Measurements from ENCODE around the gene F10.

The F10 gene

GRCh38 chr13:113112893-113113845 is 9.4 kb upstream of the F10 start:
- H3K27me3 ChIP-seq (ENCODE audit: insufficient read depth, low read length): peaks cover 21% of the 10 kb centered on the region
- no peaks in the 10 kb centered on the region for H3K79me2 ChIP-seq (ENCODE audit: control insufficient read depth, insufficient read depth, low read length, unreplicated experiment)
- no peak overlapping the region for H3K27ac ChIP-seq (ENCODE audit: low read depth, low read length)
- H2AFZ ChIP-seq (ENCODE audit: low read length, unreplicated experiment): no peak overlapping the region
- H3K4me1 ChIP-seq (ENCODE audit: control insufficient read depth, insufficient read depth, low read length, unreplicated experiment): peaks cover 4% of the 10 kb centered on the region
- H3K36me3 ChIP-seq (ENCODE audit: insufficient read depth, low read length): no peaks in the 10 kb centered on the region
- H3K4me3 ChIP-seq (ENCODE audit: low read depth, low read length): no peak overlapping the region

GRCh38 chr13:113113846-113114271 is 8.7 kb upstream of the F10 start:
- no peaks in the 10 kb centered on the region for H3K36me3 ChIP-seq (ENCODE audit: insufficient read depth, low read length)
- H3K4me3 ChIP-seq (ENCODE audit: low read depth, low read length): no peak overlapping the region
- no peak overlapping the region for H2AFZ ChIP-seq (ENCODE audit: low read length, unreplicated experiment)
- H3K27ac ChIP-seq (ENCODE audit: low read depth, low read length): no peak overlapping the region
- no peaks in the 10 kb centered on the region for H3K79me2 ChIP-seq (ENCODE audit: control insufficient read depth, insufficient read depth, low read length, unreplicated experiment)
- H3K27me3 ChIP-seq (ENCODE audit: insufficient read depth, low read length): peaks cover 21% of the 10 kb centered on the region
- H3K4me1 ChIP-seq (ENCODE audit: control insufficient read depth, insufficient read depth, low read length, unreplicated experiment): peaks cover 4% of the 10 kb centered on the region

GRCh38 chr13:113114511-113115362 is 7.9 kb upstream of the F10 start:
- H3K36me3 ChIP-seq (ENCODE audit: insufficient read depth, low read length): no peaks in the 10 kb centered on the region
- H3K4me1 ChIP-seq (ENCODE audit: control insufficient read depth, insufficient read depth, low read length, unreplicated experiment): peaks cover 4% of the 10 kb centered on the region
- no peak overlapping the region for H3K27ac ChIP-seq (ENCODE audit: low read depth, low read length)
- H3K79me2 ChIP-seq (ENCODE audit: control insufficient read depth, insufficient read depth, low read length, unreplicated experiment): no peaks in the 10 kb centered on the region
- peaks cover 14% of the 10 kb centered on the region; the same call in 1 of the 2 replicates for H3K27me3 ChIP-seq (ENCODE audit: insufficient read depth, low read length)
- no peak overlapping the region for H2AFZ ChIP-seq (ENCODE audit: low read length, unreplicated experiment)
- H3K4me3 ChIP-seq (ENCODE audit: low read depth, low read length): no peak overlapping the region

- H3K79me2 ChIP-seq (ENCODE audit: control insufficient read depth, insufficient read depth, low read length, unreplicated experiment): no peaks in the 10 kb centered on the region
- H3K27me3 ChIP-seq (ENCODE audit: insufficient read depth, low read length): peaks cover 6% of the 10 kb centered on the region; the same call in 1 of the 2 replicates
- H3K27ac ChIP-seq (ENCODE audit: low read depth, low read length): no peak overlapping the region
- H3K4me3 ChIP-seq (ENCODE audit: low read depth, low read length): no peak overlapping the region
- no peaks in the 10 kb centered on the region for H3K36me3 ChIP-seq (ENCODE audit: insufficient read depth, low read length)
- no peak overlapping the region for H2AFZ ChIP-seq (ENCODE audit: low read length, unreplicated experiment)
- peaks cover 4% of the 10 kb centered on the region for H3K4me1 ChIP-seq (ENCODE audit: control insufficient read depth, insufficient read depth, low read length, unreplicated experiment)
Measured at GRCh38 chr13:113115363-113116205, 7.0 kb upstream of the F10 start.

- Histone ChIP-seq H3K4me1 (ENCODE audit: control insufficient read depth, insufficient read depth, low read length, unreplicated experiment) (peaks cover 4% of the 10 kb centered on the region), H3K79me2 (ENCODE audit: control insufficient read depth, insufficient read depth, low read length, unreplicated experiment) (no peaks in the 10 kb centered on the region), H3K27me3 (ENCODE audit: insufficient read depth, low read length) (no peaks in the 10 kb centered on the region), H3K27ac (ENCODE audit: low read depth, low read length) (no peak overlapping the region), H3K36me3 (ENCODE audit: insufficient read depth, low read length) (no peaks in the 10 kb centered on the region), H3K4me3 (ENCODE audit: low read depth, low read length) (no peak overlapping the region), H2AFZ (ENCODE audit: low read length, unreplicated experiment) (no peak overlapping the region)
Measured at GRCh38 chr13:113116206-113116800, 6.3 kb upstream of the F10 start.

- H3K4me3 ChIP-seq (ENCODE audit: low read depth, low read length): no peak overlapping the region
- no peaks in the 10 kb centered on the region for H3K36me3 ChIP-seq (ENCODE audit: insufficient read depth, low read length)
- no peak overlapping the region for H2AFZ ChIP-seq (ENCODE audit: low read length, unreplicated experiment)
- H3K27me3 ChIP-seq (ENCODE audit: insufficient read depth, low read length): no peaks in the 10 kb centered on the region
- no peaks in the 10 kb centered on the region for H3K79me2 ChIP-seq (ENCODE audit: control insufficient read depth, insufficient read depth, low read length, unreplicated experiment)
- H3K4me1 ChIP-seq (ENCODE audit: control insufficient read depth, insufficient read depth, low read length, unreplicated experiment): peaks cover 4% of the 10 kb centered on the region
- no peak overlapping the region for H3K27ac ChIP-seq (ENCODE audit: low read depth, low read length)
Measured at GRCh38 chr13:113116871-113117271, 5.7 kb upstream of the F10 start.

- H3K4me3 ChIP-seq (ENCODE audit: low read depth, low read length): no peak overlapping the region
- H3K36me3 ChIP-seq (ENCODE audit: insufficient read depth, low read length): no peaks in the 10 kb centered on the region
- H2AFZ ChIP-seq (ENCODE audit: low read length, unreplicated experiment): no peak overlapping the region
- no peaks in the 10 kb centered on the region for H3K27me3 ChIP-seq (ENCODE audit: insufficient read depth, low read length)
- peaks cover 4% of the 10 kb centered on the region for H3K4me1 ChIP-seq (ENCODE audit: control insufficient read depth, insufficient read depth, low read length, unreplicated experiment)
- no peaks in the 10 kb centered on the region for H3K79me2 ChIP-seq (ENCODE audit: control insufficient read depth, insufficient read depth, low read length, unreplicated experiment)
- H3K27ac ChIP-seq (ENCODE audit: low read depth, low read length): no peak overlapping the region
Measured at GRCh38 chr13:113117335-113117872, 5.2 kb upstream of the F10 start.

GRCh38 chr13:113117911-113118260 is 4.7 kb upstream of the F10 start:
- no peak overlapping the region for H3K4me3 ChIP-seq (ENCODE audit: low read depth, low read length)
- H3K36me3 ChIP-seq (ENCODE audit: insufficient read depth, low read length): no peaks in the 10 kb centered on the region
- no peaks in the 10 kb centered on the region for H3K27me3 ChIP-seq (ENCODE audit: insufficient read depth, low read length)

GRCh38 chr13:113118261-113119021 is 4.2 kb upstream of the F10 start:
- H3K27me3 ChIP-seq (ENCODE audit: insufficient read depth, low read length): no peaks in the 10 kb centered on the region
- peaks cover 4% of the 10 kb centered on the region for H3K4me1 ChIP-seq (ENCODE audit: control insufficient read depth, insufficient read depth, low read length, unreplicated experiment)
- no peak overlapping the region for H3K27ac ChIP-seq (ENCODE audit: low read depth, low read length)
- H3K79me2 ChIP-seq (ENCODE audit: control insufficient read depth, insufficient read depth, low read length, unreplicated experiment): no peaks in the 10 kb centered on the region
- no peaks in the 10 kb centered on the region for H3K36me3 ChIP-seq (ENCODE audit: insufficient read depth, low read length)
- H2AFZ ChIP-seq (ENCODE audit: low read length, unreplicated experiment): no peak overlapping the region
- no peak overlapping the region for H3K4me3 ChIP-seq (ENCODE audit: low read depth, low read length)

More at GRCh38 chr13:113117911-113118260, 4.7 kb upstream of the F10 start:
- no peak overlapping the region for H3K27ac ChIP-seq (ENCODE audit: low read depth, low read length)
- H2AFZ ChIP-seq (ENCODE audit: low read length, unreplicated experiment): no peak overlapping the region
- no peaks in the 10 kb centered on the region for H3K79me2 ChIP-seq (ENCODE audit: control insufficient read depth, insufficient read depth, low read length, unreplicated experiment)
- H3K4me1 ChIP-seq (ENCODE audit: control insufficient read depth, insufficient read depth, low read length, unreplicated experiment): peaks cover 4% of the 10 kb centered on the region
